Activated CD8-positive, alpha-beta memory T cell treated with anti-CD3 and anti-CD28 coated beads, Interleukin-2, amount 50 U/mL, for 1 hour (primary cell): ENCODE results near the gene TMEM41B.
"Not testable (repeated sequence)": the region's sequence is repeated elsewhere in the genome, so short reads cannot be mapped to it uniquely, and the experiment has no call there.

Experiments used
- DNase-seq: peaks from one replicate; pipeline ENCODE4 v3.0.0-alpha.2; 2020; ENCODE audit errors: extremely low read depth

The TMEM41B gene

GRCh38 chr11:9304178-9304577 lies 10.2 kb downstream of the TMEM41B start:
- DNase-seq, result no peak

GRCh38 chr11:9302448-9302847 lies 11.9 kb downstream of the TMEM41B start:
- no peak for DNase-seq

DNA sequence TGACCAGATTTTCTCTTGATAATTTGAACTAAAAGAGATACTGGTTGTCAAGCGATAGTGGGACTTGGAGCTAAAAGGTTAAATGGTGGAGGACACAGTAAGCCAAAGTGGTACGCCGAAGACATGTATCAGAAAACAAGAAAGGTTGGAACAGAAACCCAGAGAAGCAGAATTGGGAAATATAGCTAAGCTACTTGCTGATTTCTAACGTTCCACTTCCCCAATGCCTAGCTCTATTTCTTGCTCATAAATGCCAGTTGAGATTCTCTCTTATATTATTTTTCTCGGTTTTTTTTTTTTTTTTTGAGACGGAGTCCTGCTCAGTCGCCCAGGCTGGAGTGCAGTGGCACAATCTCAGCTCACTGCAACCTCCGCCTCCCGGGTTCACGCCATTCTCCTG lies 12.7 kb downstream of the TMEM41B start:
- no peak for DNase-seq

DNA sequence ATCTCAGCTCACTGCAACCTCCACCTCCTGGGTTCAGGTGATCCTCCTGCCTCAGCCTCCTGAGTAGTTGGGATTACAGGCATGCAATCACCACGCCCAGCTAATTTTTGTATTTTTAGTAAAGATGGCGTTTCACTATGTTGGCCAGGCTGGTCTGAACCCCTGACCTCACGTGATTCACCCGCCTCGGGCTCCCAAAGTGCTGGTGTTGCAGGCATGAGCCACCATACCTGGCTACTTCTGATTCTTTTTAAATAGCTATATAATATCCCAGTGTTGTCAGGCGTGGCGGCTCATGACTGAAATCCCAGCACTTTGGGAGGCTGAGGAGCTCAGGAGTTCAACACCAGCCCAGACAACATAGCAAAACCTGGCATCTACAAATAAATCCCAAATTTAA lies 20.7 kb downstream of the TMEM41B start:
- no peak for DNase-seq

DNA sequence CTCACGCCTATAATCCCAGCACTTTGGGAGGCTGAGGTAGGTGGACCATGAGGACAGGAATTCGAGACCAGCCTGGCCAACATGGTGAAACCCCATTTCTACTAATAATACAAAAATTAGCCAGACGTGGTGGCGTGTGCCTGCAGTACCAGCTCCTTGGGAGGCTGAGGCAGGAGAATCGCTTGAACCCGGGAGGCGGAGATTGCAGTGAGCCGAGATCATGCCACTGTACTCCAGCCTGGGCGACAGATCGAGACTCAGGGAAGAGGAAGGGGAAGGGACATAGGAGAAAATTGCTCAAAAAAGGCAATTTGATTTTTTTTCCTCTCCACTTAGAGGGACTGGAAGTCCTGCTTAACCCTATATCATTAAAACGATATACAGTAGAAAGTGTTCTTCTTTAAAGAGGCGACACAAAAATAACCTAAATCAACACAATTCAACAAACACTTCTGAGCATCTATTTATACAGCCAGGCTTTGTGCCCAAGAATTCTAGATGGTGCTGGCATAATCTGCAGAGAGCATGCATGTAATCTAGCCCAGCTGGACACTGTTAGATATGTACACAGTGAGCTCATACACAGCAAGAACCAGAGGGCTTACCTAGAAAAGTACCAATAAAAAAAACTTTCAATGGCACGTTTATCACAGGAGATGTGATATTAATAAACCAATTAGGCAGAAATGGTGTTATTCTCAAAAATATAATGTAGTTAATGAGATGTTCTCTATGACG lies 28.4 kb downstream of the TMEM41B start:
- DNase-seq, result no peak

DNA sequence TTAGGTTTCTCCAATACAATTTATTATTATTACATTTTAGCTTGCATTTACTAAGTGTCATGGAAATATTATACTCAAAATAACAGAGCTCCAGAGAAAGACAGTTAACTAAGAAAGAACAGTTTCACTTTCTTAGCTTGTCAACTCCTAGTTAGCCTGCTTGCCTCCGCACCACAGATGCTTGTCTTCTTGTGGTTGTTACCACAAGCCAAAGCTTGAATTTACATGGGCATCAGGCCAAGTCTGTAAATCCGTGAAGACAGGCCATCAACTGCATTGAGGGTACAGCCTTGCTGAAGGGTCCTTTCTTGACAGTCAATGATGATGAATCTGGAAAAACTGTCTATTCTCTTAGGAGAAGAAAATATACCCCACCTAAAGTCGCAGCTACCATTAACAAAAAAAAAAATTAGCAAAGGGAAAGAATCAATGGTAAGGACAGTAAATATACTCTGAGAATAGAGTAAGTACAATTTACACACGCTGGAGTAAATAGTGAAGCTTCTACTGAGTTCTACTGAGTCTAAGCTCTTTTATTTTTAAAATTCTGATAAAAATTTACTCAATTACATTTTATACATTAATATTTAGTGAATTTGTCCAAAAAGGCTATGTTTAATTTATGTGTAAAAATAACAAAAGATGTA lies 33.6 kb downstream of the TMEM41B start:
- DNase-seq, result peak; percentile 16

GRCh38 chr11:9277176-9277575 lies 37.2 kb downstream of the TMEM41B start:
- no peak for DNase-seq

DNA sequence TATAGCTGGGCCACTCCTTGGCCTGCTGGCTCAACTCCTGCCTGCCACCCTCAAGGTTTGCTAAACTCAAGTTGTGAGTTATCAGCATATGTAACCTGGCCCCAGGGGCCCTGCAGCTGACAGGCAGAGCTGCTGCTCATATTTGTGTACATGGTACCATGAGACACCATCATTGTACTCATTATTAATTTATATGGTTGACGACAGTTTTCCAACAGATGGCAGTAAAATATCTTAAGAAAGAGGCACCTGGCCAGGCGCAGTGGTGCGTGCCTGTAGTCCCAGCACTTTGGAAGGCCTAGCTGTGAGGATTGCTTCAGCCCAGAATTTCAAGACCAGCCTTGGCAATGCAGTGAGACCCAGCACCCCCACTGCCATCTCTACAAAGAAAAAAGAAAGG lies 37.8 kb downstream of the TMEM41B start:
- DNase-seq, result no peak

DNA sequence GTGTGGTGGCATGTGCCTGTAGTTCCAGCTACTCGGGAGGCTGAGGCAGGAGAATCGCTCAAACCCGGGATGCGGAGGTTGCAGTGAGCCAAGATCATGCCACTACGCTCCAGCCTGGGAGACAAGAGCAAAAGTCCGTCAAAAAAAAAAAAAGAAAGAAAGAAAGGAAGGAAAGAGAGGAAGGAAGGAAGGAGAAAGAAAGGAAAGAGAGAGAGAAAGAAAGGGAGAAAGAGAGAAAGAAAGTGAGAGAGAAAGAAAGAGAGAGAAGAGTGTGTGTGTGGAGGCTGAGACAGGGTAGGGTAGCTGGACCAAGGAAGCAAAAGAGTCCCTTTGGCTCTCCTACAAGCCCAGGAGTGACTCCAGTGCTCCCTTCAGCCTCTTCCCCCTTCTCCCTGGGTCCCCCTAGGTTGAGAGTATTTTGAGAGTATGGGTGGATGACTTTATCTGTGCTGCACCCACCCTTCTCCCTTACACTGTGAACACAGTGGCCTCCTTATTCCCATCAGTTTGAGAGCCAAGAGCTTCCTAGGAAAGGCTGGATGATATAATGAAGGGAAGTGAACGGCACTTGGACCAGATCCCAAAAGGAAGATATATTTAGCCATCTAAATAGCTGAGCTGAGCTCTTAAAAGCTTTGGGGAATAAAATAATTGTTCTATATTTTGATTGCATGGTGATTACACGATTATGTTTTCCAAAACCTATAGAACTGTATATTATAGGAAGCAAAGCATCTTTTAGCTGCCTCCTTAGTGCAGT lies 39.7 kb downstream of the TMEM41B start:
- DNase-seq, result no peak

- no peak for DNase-seq
Measured at GRCh38 chr11:9273376-9274336, 40.7 kb downstream of the TMEM41B start.

DNA sequence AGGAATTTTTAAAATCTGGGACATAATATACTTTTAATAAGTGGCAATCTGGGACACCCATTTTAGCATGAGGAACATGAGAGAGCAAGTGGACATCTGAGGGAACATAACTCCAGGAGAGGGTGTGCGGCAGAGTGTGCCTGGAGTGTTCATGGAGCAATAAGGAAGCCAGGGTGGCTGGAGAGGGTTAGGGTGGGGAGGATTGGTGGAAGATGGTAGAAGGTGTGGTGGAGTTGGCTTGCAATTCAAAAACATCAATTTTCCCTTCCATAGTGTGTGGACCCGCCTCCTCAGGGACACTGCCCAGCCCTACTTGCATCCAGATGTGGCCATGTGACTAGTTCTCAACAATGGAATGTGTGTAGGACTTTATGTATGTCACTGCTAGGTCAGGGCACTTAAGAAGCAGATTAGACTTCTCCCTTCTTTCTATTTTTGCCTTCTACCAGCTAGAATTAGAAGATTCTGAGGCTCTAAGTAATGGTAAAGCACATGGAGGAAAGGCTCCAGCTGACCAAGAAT lies 44.8 kb downstream of the TMEM41B start:
- DNase-seq, result no peak

DNA sequence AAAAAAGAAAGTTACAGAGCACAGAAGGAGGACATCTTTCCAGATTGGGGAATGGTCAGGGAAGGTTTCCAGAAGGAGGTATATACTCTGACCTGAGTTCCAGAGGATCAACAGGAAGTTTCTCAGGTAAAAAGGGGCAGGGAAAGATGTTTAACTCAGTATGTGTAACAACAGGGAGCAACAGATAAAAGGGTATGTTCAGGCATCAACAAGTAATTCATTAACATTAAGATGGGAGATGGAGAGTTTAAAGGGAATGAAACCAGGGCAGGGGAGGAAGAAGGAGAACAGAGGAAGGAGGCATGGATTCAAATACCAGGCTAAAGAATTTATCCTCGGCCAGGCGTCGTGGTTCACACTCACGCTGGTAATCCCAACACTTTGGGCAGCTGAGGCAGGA lies 46.7 kb downstream of the TMEM41B start:
- no peak for DNase-seq

DNA sequence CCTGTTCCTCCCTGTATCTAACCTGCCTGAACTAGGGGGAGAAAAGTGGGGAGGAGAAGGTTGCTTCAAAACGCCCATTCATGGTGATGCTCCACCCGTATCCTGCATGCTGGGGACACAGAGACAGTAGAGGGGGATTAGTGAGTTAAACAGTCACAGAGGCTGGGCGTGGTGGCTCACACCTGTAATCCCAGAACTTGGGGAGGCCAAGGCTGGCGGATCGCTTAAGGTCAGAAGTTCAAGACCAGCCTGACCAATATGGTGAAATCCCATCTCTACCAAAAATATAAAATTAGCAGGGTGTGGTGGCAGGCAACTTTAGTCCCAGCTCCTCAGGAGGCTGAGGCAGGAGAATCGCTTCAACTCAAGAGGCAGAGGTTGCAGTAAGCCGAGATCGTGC lies 47.5 kb downstream of the TMEM41B start:
- DNase-seq, result no peak

DNA sequence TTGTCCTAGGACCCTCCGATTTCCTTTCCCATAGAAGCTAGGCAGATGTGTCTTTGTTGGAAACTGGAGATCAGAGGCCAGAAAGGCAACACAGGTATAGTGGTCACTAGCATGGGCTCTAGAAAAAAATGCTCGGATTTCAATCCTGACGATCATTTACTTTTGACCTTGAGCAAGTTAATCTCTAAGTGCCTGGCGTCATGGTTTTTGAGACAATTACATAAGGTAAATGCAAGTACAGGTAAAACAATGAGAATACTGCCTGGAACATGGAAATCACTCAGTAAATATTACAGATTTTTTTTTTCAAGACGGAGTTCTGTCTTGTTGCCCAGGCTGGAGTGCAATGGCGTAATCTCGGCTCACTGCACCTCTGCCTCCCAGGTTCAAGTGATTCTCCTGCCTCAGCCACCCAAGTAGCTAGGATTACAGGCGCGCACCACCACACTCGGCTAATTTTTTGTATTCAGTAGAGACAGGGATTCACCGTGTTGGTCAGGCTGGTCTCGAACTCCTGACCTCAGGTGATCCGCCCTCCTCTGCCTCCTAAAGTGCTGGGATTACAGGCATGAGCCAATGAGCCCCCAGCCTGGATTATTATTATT lies 48.2 kb downstream of the TMEM41B start:
- DNase-seq, result no peak

DNA sequence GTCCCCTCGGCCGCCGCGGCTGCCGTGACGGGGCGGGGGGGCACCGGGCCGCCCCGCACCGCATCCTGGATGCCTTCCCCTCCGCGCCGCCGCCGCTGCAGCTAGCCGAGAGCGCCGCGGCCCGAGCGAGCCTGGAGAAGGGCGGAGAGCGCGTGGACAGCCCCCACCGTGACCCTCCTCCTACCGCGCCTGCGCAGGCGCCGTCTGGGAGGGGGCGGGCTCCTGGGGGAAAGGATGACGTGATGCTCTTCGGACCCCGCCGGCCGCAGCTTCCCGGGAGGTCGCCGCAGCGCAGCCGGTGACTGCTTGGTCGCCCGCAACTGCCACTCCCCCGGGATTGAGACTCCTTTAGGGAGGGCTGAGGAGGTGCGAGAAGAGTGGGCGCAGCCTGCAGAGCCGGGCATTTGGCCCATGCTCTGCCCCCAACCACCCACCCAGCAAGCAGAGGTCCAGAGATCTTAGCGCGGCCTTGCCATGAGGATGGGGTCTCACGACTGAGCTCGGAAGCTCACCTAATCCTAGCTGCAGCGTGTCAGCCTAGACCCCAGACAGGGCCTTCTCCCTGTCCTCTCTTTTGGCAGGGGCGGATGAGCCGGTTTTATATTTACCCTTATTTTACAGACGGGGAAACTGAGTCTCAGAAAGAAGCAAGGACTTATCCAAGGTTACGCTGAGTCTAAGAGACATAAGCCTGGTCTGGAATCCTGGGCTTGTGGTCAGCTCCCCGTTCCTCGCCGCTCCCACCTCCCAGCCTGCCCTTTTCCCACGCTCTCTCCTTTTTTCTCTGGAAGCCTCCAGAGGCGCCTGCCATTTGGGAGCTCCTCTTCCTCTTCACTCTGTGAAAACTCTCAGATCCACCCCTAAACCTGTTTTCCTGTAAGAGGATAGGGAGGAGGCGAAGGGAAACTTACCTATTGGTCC lies 48.9 kb downstream of the TMEM41B start, which contains the start of gene DENND5A:
Gene DENND5A (minus strand): TSS at position 140 of the 921 bp plus-strand sequence. CDS start 281 bp downstream, outside the sequence.
- DNase-seq, result no peak

DNA sequence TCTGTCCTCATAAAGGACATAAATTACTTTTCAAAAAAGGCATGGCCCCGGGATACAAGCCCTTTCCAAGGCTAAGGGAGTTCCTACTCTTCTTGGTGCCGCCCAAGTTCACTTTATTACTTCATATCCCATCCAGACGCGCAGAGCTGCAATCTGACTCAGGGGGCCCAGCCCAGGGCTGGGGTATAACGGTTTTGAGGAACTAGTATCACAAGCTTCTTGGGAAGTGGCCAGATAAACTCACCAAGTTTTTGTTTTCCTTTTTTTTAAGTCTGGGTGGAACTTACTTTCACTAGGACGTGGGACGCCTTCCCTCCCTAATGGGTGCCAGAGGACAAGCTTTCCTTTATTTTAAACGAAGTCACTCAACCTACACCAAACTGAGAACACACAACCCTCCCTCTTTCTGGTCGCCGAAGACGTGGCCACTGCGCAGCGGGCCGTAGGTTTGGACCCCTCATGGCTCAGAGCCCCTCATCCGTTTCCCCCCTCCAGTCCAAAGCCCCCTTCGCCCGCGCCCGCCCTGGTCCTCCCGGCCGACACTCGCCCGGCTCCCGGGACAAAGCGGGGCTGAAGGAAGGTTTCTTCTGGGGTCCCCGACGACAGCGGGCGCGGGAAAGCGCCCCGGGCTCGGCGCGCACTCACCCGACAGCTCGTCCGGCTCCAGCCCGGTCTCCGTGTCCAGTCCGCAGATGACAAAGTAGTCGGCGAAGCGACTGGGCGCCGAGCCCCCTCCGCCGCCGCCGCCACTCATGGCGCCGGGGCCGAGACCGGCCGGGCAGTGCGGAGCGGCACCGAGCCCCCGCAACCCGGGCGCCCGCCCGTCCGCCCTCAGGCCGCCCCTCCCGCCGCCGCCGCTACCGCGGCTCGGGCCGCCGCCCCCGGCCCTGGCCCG lies 49.8 kb downstream of the TMEM41B start:
- DNase-seq, result no peak

DNA sequence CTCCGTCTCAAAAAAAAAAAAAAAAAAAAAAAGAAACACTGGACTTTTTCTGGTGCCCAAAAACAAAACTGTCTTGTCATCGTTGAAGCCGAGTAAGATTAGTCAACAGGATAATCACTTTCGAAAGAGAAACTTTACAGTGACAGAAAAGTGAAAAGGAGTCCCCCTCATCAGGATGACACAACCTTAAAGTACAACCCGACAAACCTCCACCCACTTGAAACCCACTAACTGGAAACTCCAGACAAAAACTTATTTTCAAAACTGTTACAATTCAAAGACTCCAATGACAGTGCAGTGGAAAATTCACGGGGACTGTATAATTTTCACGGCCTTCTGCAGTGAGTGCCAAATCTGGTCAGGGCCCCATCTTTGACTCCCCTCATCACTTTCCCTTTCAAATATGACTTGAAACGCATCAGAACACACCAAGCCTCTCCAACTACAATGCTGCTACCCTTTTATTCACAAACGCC lies 50.5 kb downstream of the TMEM41B start:
- no peak for DNase-seq

GRCh38 chr11:9260838-9261146 lies 53.6 kb downstream of the TMEM41B start:
- DNase-seq, result not testable (repeated sequence)
